Activated CD8-positive, alpha-beta memory T cell treated with anti-CD3 and anti-CD28 coated beads, Interleukin-2, amount 50 U/mL, for 48 hours (primary cell): Measurements from ENCODE around the gene MEGF6.
"Not testable (repeated sequence)": the region's sequence is repeated elsewhere in the genome, so short reads cannot be mapped to it uniquely, and the experiment has no call there.

Experiments
- DNase-seq: peaks from one replicate; pipeline ENCODE4 v3.0.0-alpha.2; 2020

MEGF6 gene

DNA sequence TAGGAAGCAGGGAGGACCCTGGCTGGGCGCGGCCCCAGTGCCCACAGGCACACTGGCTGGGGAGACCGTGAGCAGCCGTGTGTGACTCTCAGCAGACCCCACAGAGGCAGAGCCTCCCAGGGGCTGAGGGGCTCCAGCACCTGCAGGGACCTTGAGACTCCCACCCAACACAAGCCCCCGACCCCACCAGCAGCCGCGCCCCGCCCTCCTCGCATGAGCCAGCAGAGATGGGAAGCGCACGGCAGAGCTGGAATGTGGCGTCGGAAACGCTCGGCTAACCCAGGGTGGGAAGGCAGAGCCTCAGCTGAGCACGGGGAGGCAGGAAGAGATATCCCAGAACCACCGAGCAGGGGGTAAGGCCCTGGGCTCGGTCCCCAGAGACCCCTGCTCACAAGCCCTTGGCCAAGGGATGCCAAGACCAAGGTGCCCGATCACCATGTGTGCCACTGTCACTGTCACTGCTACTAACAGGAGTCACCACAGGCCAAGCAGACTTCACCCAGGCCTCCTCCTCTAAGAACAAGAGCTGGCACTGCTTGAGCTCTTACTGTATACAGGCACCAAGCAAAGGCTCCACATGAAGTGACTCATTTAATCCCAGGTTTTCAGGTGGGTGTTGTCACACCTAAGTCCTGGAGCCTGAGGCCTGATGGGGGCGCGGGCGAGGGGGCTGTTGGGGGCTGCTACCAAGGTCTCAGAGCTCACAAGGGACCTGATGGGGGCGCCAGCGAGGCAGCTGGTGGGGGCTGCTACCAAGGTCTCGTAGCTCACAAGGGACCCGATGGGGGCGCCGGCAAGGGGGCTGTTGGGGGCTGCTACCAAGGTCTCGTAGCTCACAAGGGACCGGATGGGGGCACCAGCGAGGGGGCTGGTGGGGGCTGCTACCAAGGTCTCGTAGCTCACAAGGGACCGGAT, 20.1 kb downstream of the MEGF6 start:
- DNase-seq: no peak

DNA sequence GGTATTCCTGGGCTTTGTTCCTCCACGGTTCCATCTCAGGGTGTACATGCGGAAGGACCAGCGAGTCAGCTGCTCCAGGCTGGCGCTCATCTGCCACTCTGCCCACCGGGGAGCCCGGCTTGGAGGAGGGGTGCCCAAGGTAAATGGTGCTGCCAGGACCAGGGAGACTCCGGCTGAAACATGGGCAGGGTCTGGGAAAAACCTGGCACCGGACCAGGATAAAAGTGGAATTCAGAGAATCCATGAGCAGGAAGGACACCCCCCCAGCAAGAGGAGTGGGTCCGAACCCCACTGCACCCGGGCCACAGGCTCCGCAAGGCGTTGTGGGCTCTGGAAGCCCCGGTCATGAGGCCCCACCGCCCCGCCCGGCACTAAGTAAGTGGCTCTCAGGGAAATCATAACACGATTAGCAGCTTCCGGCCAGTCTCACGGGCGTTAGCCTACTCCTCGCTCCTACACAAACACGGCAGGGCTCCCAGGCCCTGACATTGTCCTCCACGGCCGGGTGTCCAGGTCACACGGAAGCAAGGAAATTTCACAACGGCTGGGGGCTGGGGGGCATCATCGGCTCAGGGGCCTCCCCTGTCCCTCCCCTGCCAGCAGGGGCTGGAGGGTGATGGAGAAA, 21.1 kb downstream of the MEGF6 start:
- no peak for DNase-seq

DNA sequence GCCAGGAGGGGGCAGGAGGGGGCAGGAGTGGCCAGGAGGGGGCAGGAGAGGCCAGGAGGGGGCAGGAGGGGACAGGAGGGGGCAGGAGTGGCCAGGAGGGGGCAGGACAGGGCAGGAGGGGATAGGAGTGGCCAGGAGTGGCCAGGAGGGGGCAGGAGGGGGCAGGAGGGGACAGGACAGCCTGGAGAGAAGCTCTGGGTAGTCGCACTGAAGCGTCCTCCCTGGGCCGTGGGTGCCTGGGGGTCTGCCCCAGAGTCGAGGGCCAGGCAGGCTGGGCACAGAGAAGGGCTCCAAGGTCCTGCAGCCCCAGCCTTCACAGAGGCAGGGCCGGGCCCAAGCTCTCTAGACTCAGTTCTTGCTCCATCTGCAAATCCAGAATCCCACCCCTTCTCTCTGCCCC, 22.9 kb downstream of the MEGF6 start:
- no peak for DNase-seq

DNA sequence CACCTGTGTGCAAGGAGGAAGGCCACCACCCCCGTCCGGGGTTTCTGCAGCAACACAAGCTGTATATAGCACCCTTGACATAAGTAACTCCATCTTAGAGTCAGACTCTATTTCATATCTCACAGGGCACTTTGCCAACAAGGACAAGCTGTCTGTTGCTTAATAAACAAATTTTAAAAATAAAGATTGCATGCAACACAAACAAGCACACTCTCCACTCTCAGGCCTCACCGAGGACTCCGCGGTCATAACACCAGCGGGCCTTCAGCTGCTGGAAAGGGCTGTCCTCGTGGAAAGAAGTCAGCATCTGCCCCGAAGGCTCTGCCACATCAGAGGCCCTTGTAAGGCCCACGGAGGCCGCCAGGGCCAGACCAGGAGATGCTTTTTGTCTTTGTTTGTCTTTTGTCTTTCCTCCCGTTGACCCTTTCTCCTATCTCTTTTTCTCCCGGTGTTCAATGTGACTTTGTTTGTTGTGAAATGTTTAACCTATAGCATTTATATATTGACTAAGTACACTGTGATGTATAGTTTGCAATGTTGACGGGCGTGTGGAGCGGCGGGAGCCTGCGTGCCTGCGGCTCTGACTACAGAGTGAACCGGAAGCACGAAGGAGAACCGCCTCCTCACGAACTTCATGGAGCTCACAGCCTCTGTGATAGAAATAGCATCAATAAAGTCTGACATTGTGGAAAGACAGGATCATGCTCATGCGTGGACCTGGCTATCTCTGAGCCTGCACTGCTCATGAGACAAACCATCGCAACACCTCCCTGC, 24.1 kb downstream of the MEGF6 start:
- DNase-seq: no peak

DNA sequence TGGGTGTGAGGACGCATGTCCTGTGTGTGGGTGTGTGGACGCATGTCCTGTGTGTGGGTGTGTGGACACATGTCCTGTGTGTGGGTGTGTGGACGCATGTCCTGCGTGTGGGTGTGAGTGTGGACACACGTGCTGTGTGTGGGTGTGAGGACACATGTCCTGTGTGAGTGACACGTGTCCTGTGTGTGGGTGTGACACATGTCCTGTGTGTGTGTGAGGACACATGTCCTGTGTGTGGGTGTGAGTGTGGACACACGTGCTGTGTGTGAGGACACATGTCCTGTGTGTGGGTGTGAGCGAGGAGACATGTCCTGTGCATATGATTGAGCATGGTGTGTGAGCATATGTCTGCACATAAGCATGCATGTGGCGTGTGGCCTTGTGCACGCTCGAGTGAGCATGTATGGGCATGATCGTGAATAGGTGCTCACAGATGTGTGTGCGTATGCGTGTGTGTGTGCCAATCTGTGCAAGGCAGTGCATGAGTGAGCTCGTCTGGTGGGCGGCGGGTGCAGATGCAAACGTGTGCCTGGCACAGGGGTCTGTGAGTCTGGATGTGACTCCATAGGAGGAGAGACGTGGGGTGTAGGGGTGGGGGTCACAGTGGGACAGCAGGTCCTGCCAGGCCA, 25.3 kb downstream of the MEGF6 start:
- no peak for DNase-seq

DNA sequence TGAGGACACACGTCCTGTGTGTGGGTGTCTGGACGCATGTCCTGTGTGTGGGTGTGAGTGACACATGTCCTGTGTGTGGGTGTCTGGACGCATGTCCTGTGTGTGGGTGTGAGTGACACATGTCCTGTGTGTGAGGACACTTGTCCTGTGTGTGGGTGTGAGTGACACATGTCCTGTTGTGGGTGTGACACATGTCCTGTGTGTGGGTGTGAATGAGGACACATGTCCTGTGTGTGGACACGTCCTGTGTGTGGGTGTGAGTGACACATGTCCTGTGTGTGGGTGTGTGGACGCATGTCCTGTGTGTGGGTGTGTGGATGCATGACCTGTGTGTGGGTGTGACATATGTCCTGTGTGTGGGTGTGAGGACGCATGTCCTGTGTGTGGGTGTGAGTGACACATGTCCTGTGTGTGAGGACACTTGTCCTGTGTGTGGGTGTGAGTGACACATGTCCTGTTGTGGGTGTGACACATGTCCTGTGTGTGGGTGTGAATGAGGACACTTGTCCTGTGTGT, 25.9 kb downstream of the MEGF6 start:
- not testable (repeated sequence) for DNase-seq

DNA sequence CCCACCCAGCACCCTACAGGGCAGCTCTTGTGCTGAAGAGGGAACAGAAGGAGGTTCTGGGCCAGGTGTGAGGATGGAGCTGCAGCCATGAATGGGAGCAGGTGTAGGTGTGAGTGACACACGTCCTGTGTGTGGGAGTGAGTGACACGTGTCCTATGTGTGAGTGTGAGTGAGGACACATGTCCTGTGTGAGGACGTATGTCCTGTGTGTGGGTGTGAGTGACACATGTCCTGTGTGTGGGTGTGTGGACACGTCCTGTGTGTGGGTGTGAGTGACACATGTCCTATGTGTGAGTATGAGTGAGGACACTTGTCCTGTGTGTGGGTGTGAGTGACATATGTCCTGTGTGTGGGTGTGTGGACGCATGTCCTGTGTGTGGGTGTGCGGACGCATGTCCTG, 26.4 kb downstream of the MEGF6 start:
- no peak for DNase-seq

DNA sequence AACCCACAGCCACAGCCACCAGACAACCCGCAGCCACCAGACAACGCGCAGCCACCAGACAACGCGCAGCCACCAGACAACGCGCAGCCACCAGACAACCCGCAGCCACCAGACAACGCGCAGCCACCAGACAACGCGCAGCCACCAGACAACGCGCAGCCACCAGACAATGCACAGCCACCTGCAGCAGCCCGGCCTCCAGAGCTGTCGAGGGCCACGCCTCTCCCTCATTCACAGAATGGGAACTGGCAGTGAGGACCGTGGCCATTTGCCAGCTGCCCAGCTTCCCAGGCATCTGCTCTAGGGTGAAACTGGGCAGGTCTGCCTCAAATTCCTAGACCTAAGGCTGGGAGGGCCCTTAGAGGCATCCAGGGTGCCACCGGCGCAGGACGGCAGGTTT, 27.6 kb downstream of the MEGF6 start:
- not testable (repeated sequence) for DNase-seq

DNA sequence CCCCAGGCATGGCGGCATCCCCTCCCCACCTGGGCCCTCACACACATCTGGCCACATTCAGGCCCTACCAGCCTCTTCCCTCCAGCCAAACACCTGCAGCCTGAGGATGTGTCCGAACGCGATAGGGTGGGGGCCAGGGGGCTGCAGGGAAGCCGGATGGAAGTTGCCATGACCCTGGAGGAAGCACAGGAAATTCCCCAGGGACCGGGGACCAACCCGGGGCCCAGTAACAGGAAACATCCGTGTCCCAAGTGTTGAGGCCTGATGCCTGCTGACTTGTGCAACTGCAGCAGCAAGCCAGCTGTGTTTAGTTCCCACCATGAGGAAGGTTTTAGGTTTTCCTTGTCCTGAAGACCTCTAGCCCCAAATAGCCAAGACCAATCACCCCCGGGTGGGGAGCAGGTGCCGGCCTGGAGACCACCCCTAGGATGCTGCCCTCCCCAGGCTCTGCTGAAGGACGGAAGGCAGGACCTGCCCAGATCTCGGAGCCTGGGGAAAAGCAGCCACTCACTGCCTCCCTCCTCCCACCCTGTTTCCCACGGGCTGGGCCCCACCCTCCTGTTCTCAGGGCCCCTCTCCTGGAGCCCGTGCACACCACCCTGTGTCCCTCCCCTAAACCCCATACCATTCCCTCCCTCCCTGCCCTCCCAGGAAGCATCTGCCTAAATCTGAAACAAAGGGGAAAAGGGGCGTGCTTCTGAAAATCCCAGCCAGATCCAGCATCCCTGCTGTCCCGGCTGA, 29.8 kb downstream of the MEGF6 start:
- DNase-seq: no peak

DNA sequence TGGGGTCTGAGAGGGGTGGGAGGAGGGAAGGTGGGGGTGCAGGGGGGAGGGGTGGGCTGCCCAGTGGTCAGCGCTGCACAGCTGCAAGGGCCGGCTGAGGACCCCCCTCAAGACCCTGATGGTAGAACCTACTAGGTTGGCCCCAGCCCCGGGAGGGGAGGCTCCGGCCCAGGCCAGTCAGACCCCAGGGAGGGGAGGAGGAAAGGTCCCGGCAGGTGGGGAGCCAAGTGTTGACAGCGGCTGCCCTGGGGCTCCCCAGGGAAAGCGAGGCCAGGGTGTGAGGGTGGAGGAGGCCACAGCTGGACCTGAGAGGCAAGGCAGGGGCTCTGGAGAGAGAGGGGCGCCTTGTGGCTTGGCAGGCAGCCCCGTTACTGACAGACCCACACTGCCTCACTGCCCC, 31.1 kb downstream of the MEGF6 start:
- no peak for DNase-seq

DNA sequence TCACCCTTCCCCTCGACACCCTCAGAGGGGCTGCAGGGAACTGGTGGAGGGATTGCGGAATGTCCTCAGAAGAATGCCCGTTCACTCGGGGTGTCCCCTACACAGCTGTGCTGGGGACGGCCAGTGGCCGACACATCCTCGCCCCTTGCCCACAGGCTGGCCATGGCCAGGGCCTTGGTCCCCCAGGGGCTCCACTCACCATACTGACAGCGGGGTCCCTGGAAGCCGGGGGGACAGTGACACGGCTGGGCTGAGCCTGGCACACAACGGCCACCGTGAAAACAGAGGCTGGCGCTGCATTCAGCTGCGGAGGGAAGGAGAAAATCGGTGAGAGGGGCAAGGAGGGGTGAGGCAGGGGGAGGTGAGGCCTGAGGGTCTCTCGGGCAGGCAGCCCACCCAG, 31.7 kb downstream of the MEGF6 start:
- DNase-seq: no peak

DNA sequence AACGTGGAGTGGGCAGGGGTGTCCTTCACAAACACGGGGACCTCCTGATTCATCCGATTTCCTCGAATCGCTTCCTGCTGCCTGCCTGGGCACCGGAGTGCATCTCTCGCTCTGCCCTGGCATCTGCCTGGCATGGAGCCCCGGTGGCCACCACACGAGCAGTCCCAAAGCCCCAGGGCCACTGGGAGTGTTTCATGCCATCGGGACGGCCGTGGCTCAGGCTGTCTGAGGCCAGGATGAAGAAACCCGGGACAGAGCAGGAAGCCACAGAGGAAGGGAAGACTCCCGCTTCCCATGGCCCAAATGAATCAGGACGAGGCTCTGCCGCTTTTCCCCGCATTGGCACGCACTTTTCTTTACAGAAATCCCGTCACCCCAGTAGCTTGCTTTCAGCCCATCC, 32.4 kb downstream of the MEGF6 start:
- no peak for DNase-seq

DNA sequence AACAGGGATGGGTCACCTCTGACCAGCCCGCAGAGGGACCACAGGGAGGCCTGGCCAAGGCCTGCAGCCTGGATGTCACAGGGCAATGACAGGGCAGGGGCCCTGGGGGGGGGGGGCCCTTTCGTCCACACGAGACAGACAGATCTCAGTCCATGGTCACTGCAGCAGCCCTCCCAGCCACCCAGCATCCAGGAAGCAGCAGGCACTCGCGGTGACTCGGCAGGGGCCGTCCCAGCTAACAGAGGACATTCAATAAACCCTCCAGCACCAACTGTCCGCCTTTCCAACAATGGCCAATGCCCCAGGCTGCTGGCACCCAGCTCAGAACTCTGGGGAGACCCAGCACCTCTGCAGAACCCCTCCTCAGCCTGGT, 32.9 kb downstream of the MEGF6 start:
- DNase-seq: no peak

DNA sequence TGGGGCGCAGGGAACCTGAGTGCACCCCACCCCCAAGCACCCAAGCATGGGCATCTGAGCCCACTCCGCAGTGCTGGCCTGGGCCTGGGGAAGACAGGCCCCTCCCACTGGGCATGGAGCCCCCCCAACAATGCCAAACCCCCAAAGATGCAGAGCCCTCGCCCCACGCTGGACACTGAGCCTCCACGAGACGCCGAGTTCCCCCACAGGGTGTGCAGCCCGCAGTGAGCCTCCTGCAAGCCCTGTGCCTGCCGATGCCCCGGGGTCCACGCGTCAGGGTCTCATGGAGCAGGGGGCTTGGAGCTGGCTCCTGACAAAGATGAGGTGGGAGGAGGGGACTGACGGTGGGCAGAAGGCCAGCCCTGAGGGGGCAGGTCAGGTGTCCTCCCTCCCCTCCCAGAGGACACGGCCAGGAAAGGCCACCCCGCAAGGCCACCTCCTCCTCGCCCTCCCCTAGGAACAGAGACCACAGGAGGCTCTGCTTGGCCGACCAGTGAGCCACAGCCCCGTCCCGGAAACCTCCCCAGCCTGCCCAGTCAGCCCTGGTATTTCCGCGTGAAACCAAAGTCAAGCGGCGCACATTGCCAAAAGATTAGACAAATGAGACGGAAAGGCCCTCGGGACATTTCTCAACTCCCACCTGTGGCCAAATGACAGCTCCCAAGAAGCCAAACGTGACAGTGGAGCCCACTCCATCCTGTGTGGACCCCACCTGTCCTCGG, 33.4 kb downstream of the MEGF6 start:
- no peak for DNase-seq

DNA sequence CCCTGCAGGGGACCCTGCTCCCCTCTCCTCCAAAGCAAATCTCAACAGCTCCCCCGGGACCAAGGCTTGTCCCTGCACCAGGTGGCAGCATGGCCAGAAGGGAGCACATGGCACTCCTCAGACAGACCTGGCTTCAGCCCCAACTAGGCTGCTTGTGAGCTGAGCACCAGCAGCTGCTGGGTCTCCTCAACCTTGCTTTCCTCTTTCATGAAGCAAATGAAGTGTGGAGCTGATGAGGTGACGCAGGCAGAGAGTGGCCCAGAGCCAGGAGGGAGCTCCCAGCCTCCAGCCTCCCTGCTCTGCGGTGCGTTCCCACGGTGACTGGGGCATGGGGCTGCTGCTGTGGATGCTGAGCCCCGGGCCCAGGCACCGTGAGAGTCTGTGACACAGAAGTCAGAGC, 34.0 kb downstream of the MEGF6 start:
- no peak for DNase-seq

DNA sequence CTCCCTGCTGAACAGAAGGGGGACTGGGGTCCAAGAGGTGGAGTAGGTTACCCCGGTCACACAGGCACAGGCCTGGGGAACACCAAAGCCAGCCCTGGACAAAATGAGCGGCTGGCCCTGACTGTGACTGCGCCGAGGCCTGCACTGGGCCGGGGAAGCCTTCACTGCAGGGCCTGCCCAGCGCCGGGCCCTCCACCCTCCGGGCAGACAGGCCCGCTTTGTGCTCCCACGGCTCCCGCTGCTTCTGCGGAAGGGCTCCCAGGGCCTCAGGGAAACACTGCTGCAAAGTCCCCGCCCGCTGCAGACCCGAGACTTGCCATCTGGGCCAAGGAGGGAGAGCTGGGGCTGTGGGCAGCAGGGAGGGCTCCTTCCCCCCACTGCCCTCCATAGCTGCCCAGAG, 35.3 kb downstream of the MEGF6 start:
- no peak for DNase-seq

DNA sequence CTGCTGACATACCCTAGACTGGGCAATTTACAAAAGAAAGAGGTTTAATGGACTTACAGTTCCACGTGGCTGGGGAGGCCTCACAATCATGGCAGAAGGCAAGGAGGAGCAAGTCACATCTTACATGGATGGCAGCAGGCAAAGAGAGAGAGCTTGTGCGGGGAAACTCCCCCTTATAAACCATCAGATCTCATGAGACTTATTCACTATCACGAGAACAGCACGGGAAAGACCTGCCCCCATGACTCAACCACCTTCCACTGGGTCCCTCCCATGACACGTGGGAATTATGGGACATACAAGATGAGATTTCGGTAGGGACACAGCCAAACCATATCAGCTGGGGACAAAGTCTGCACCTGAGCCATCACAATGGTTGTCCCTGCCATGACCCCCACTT, 35.8 kb downstream of the MEGF6 start:
- DNase-seq: not testable (repeated sequence)

DNA sequence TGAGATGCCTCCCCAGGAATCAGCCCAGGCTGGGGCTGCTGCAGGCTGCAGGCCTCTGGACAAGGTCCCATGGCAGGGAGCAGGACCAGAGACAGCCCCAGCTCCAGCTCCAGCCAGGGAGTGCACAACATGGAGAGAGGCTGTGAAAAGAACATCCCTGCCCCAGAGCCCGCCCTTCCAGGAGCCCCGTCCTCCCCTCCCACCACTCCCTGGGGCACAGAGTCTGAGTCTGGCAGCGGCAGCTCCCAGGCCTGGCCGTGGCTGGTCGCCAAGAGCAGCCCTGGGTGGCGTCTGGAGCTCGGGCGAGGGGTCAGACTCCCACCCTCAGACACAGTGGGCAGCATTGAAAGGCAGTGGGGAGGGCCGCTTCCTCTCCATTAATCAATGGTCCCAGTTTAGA, 37.8 kb downstream of the MEGF6 start:
- DNase-seq: no peak

DNA sequence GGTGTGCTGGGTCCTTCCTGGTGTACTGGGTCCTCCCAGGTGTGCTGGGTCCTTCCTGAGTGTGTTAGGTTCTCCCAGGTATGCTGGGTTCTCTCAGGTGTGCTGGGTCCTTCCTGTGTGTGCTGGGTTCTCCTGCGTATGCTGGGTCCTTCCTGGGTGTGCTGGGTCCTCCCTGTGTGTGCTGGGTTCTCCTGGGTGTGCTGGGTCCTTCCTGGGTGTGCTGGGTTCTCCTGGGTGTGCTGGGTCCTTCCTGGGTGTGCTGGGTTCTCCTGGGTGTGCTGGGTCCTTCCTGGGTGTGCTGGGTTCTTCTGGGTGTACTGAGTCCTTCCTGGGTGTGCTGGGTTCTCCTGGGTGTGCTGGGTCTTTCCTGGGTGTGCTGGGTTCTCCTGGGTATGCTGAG, 38.7 kb downstream of the MEGF6 start:
- DNase-seq: not testable (repeated sequence)

DNA sequence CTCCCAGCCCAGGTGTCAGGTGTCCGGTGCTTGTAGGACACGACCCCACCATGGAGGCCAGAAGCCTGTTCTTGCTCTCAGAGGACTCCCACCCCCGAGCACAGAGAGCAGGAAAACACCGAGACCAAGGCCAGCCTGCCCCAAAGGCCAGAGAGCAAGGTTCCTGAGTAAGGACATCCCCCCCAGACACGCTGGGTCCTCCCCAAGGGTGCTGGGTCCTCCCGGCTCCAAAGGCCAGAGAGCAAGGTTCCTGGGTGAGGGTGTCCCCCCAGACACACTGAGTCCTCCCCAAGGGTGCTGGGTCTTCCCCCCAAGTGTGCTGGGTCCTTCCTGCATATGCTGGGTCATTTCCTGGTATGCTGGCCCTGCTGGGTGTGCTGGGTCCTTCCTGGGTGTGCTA, 40.0 kb downstream of the MEGF6 start:
- DNase-seq: no peak
